ENCODE results near the gene TPRX2. TPM values are rescaled to one million over a fixed set of nuclear protein-coding genes. Genes with fewer than 3 reads are reported as not detected.

The TPRX2 gene
- total RNA-seq, 4 donors from 2014 or later, result not detected

GRCh38 chr19:47885067-47885463 lies 26.0 kb downstream of the TPRX2 start:
- WGBS, result 70% methylated on average over 5 of the region's 5 CpGs
- DNase-seq (ENCODE audit: low spot score in 2 of 2), result peak in 1 of 2 donors; percentile 4
- no peaks in the 10 kb centered on the region for H3K36me3 ChIP-seq

GRCh38 chr19:47886010-47886559 lies 27.1 kb downstream of the TPRX2 start, which contains the start of gene SULT2A1:
Gene SULT2A1, minus strand, starts transcription at chr19:47886315. Its CDS starts 58 bp downstream, at chr19:47886257.
- H3K27me3 ChIP-seq, result peaks cover 18% of the 10 kb centered on the region
- H3K4me1 ChIP-seq, result no peaks in the 10 kb centered on the region
- H3K9me3 ChIP-seq, result no peaks in the 10 kb centered on the region
- TF ChIP-seq POLR2A (IDR thresholded peaks at IDR 0.05) (no peak), CTCF (IDR thresholded peaks at IDR 0.05) (no peak), EP300 (IDR thresholded peaks at IDR 0.05) (no peak), POLR2AphosphoS5 (IDR thresholded peaks at IDR 0.05) (no peak)
- 70% methylated on average over 12 of the region's 12 CpGs for WGBS
- H3K36me3 ChIP-seq, result no peaks in the 10 kb centered on the region
- DNase-seq (ENCODE audit: low spot score in 2 of 2), result no peak
- H3K4me3 ChIP-seq, result no peak within 1 kb of the TSS
- H3K27ac ChIP-seq, result no peak within 1 kb of the TSS

More at GRCh38 chr19:47885067-47885463, 26.0 kb downstream of the TPRX2 start:
- H3K4me3 ChIP-seq, result no peak overlapping the region
- H3K27ac ChIP-seq, result no peak overlapping the region
- H3K9me3 ChIP-seq, result no peaks in the 10 kb centered on the region
- TF ChIP-seq POLR2AphosphoS5 (IDR thresholded peaks at IDR 0.05) (no peak), EP300 (IDR thresholded peaks at IDR 0.05) (no peak), CTCF (IDR thresholded peaks at IDR 0.05) (no peak)
- H3K4me1 ChIP-seq, result no peaks in the 10 kb centered on the region
- peaks cover 18% of the 10 kb centered on the region for H3K27me3 ChIP-seq

GRCh38 chr19:47890865-47891621 lies 32.0 kb downstream of the TPRX2 start:
- Histone ChIP-seq H3K4me1 (peaks cover 4% of the 10 kb centered on the region), H3K27me3 (peaks cover 4% of the 10 kb centered on the region), H3K9me3 (no peaks in the 10 kb centered on the region), H3K27ac (no peak overlapping the region), H3K36me3 (no peaks in the 10 kb centered on the region), H3K4me3 (no peak overlapping the region)
- no peak for DNase-seq (ENCODE audit: low spot score in 2 of 2)
- 68% methylated on average over 7 of the region's 7 CpGs for WGBS
- TF ChIP-seq EP300 (IDR thresholded peaks at IDR 0.05) (no peak), POLR2AphosphoS5 (IDR thresholded peaks at IDR 0.05) (no peak), CTCF (IDR thresholded peaks at IDR 0.05) (no peak), POLR2A (IDR thresholded peaks at IDR 0.05) (no peak)

- Histone ChIP-seq H3K36me3 (no peaks in the 10 kb centered on the region), H3K27me3 (peaks cover 2% of the 10 kb centered on the region), H3K9me3 (no peaks in the 10 kb centered on the region), H3K27ac (no peak overlapping the region), H3K4me3 (no peak overlapping the region), H3K4me1 (peaks cover 4% of the 10 kb centered on the region)
- no peak for TF ChIP-seq POLR2AphosphoS5 (IDR thresholded peaks at IDR 0.05)
- DNase-seq (ENCODE audit: low spot score in 2 of 2), result no peak
- 24% methylated on average over 2 of the region's 2 CpGs for WGBS
Observed at GRCh38 chr19:47891622-47891922, 32.5 kb downstream of the TPRX2 start.

- H3K36me3 ChIP-seq, result no peaks in the 10 kb centered on the region
- no peak overlapping the region for H3K4me3 ChIP-seq
- H3K9me3 ChIP-seq, result no peaks in the 10 kb centered on the region
- no peak for DNase-seq (ENCODE audit: low spot score in 2 of 2)
- no peak overlapping the region for H3K27ac ChIP-seq
- peaks cover 2% of the 10 kb centered on the region for H3K27me3 ChIP-seq
- peaks cover 4% of the 10 kb centered on the region for H3K4me1 ChIP-seq
- WGBS, result 44% methylated on average over 7 of the region's 7 CpGs
- TF ChIP-seq CTCF (IDR thresholded peaks at IDR 0.05), result no peak
- TF ChIP-seq POLR2A (IDR thresholded peaks at IDR 0.05), result no peak
- TF ChIP-seq POLR2AphosphoS5 (IDR thresholded peaks at IDR 0.05), result no peak
- no peak for TF ChIP-seq EP300 (IDR thresholded peaks at IDR 0.05)
Observed at GRCh38 chr19:47891923-47892666, 33.1 kb downstream of the TPRX2 start.
